IMR-90 (cell line): ENCODE results near the gene PRKD2. TPM values are rescaled to one million over a fixed set of nuclear protein-coding genes. Genes with fewer than 3 reads are reported as not detected.
A peak's percentile ranks its signal among the peaks of the same experiment; 100 is the strongest.

Experiments
- ATAC-seq: fragments of 200-7000 bp; cut with Tn5 transposase; 2 replicates; pipeline ENCODE4 v1.9.1; 2020; ENCODE audit warnings: low read depth, mild to moderate bottlenecking, moderate library complexity
- BruUV-seq: library from RNA; stranded (reverse); fragments of 400-500 nt; replicated peaks from 2 replicates; lab custom pipeline; 2021; lab: Mats Ljungman, UMichigan
- CTCF ChIA-PET: fragments of 300-600 bp; formaldehyde crosslinking; extraction: SDS; loops from one replicate; lab custom pipeline; 2021; ENCODE audit warnings: antibody characterized with exemption; lab: Yijun Ruan, JAX
- POLR2A ChIA-PET: fragments of 300-600 bp; sonication (Branson Sonifier 250); formaldehyde crosslinking; loops from one replicate; lab custom pipeline; 2022; ENCODE audit warnings: antibody characterized with exemption; ENCODE audit not compliant: unreplicated experiment; lab: Charles Lee
- DNase-seq: peaks from one replicate; pipeline ENCODE4 v3.0.0; 2013
- H2AFZ ChIP-seq: replicated peaks from 2 replicates; pipeline ENCODE3; 2013; ENCODE audit warnings: low read length, mild to moderate bottlenecking; ENCODE audit not compliant: poor library complexity
- H2AK5ac ChIP-seq: 2 replicates; pipeline ENCODE4 v1.6.1; 2013; ENCODE audit warnings: low read depth, low read length, inconsistent platforms
- H2AK9ac ChIP-seq: replicated peaks from 2 replicates; pipeline ENCODE3; 2013; ENCODE audit warnings: mild to moderate bottlenecking, low read depth, low read length, moderate library complexity; ENCODE audit not compliant: poor library complexity
- H2BK120ac ChIP-seq: 2 replicates; pipeline ENCODE4 v1.6.1; 2013; ENCODE audit warnings: low read depth, low read length, inconsistent platforms
- H2BK15ac ChIP-seq: 3 replicates; pipeline ENCODE4 v1.6.1; 2013; ENCODE audit warnings: low read depth, low read length, inconsistent platforms
- H2BK20ac ChIP-seq: 2 replicates; pipeline ENCODE4 v1.6.1; 2013; ENCODE audit warnings: low read depth, mild to moderate bottlenecking, inconsistent platforms, low read length, moderate library complexity
- H2BK5ac ChIP-seq: 2 replicates; pipeline ENCODE4 v1.6.1; 2013; ENCODE audit warnings: mild to moderate bottlenecking, low read depth, low read length, inconsistent platforms; ENCODE audit not compliant: poor library complexity, severe bottlenecking
- H3K14ac ChIP-seq: replicated peaks from 2 replicates; pipeline ENCODE4 v1.6.1; 2013; ENCODE audit warnings: low read depth, low read length, inconsistent platforms
- H3K18ac ChIP-seq: 2 replicates; pipeline ENCODE4 v1.6.1; 2013; ENCODE audit warnings: low read depth, low read length, control low read depth
- H3K23ac ChIP-seq: 2 replicates; pipeline ENCODE4 v1.6.1; 2013; ENCODE audit warnings: low read depth, low read length, inconsistent platforms
- H3K27ac ChIP-seq: 2 replicates; pipeline ENCODE4 v1.5.1; 2013; ENCODE audit warnings: mild to moderate bottlenecking, control low read depth, low read length; ENCODE audit not compliant: insufficient read depth
- H3K27me3 ChIP-seq: 2 replicates; pipeline ENCODE4 v1.6.1; 2013; ENCODE audit warnings: low read length; ENCODE audit not compliant: control insufficient read depth, insufficient read depth
- H3K36me3 ChIP-seq: 2 replicates; pipeline ENCODE4 v1.6.1; 2013; ENCODE audit warnings: low read length, mixed read lengths; ENCODE audit not compliant: control insufficient read depth, insufficient read depth
- H3K4ac ChIP-seq: 2 replicates; pipeline ENCODE4 v1.6.1; 2013; ENCODE audit warnings: low read depth, low read length, inconsistent platforms
- H3K4me1 ChIP-seq: 2 replicates; pipeline ENCODE4 v1.6.1; 2013; ENCODE audit warnings: low read length, mixed read lengths; ENCODE audit not compliant: control insufficient read depth, insufficient read depth
- H3K4me2 ChIP-seq: 2 replicates; pipeline ENCODE4 v1.6.1; 2013; ENCODE audit warnings: low read depth, mild to moderate bottlenecking, control low read depth, low read length, moderate library complexity
- H3K4me3 ChIP-seq: 2 replicates; pipeline ENCODE4 v1.5.1; 2013; ENCODE audit warnings: low read depth, mild to moderate bottlenecking, control low read depth, low read length, moderate library complexity; ENCODE audit not compliant: insufficient read depth
- H3K56ac ChIP-seq: 2 replicates; pipeline ENCODE4 v1.6.1; 2013; ENCODE audit warnings: low read length, inconsistent platforms; ENCODE audit not compliant: insufficient read depth; ENCODE audit errors: extremely low read depth
- H3K79me1 ChIP-seq, 2 experiments: 2 replicates each; pipeline ENCODE4 v1.6.1; 2013; ENCODE audit warnings: low read length in 2 of 2, inconsistent platforms in 1 of 2, low read depth in 1 of 2
- H3K9ac ChIP-seq: 2 replicates; pipeline ENCODE4 v1.6.1; 2013; ENCODE audit warnings: low read depth, low read length, control low read depth
- H3K9me1 ChIP-seq: 2 replicates; pipeline ENCODE4 v1.6.1; 2013; ENCODE audit warnings: low read length, inconsistent platforms; ENCODE audit not compliant: insufficient read depth
- H3K9me3 ChIP-seq: 2 replicates; pipeline ENCODE4 v1.6.1; 2013; ENCODE audit warnings: low read length; ENCODE audit not compliant: control insufficient read depth, insufficient read depth
- H4K20me1 ChIP-seq: 2 replicates; pipeline ENCODE4 v1.6.1; 2013; ENCODE audit warnings: low read length, inconsistent platforms; ENCODE audit not compliant: insufficient read depth
- H4K5ac ChIP-seq: 2 replicates; pipeline ENCODE4 v1.6.1; 2013; ENCODE audit warnings: mild to moderate bottlenecking, low read depth, low read length, control low read depth
- H4K8ac ChIP-seq, 2 experiments: 2 replicates each; pipeline ENCODE4 v1.6.1; 2013; ENCODE audit warnings: low read depth in 2 of 2, low read length in 2 of 2, control low read depth in 1 of 2, inconsistent platforms in 1 of 2
- H4K91ac ChIP-seq: 2 replicates; pipeline ENCODE4 v1.6.1; 2013; ENCODE audit warnings: low read depth, low read length, inconsistent platforms; ENCODE audit not compliant: insufficient read depth
- CEBPB ChIP-seq: IDR thresholded peaks from 2 replicates; pipeline ENCODE4 v1.6.1; 2012; ENCODE audit warnings: low read depth, low read length, improper control_type of control experiment
- CHD1 ChIP-seq: IDR thresholded peaks from 2 replicates; pipeline ENCODE4 v1.6.1; 2012; ENCODE audit warnings: low read depth, low read length, improper control_type of control experiment
- FOS ChIP-seq: fragments of 150-350 bp; IDR thresholded peaks from 2 replicates; pipeline ENCODE4 v1.6.1; 2016; ENCODE audit warnings: low read depth, low read length
- MAZ ChIP-seq: IDR thresholded peaks from 2 replicates; pipeline ENCODE4 v1.6.1; 2012; ENCODE audit warnings: low read depth, mild to moderate bottlenecking, low read length, improper control_type of control experiment, moderate library complexity, borderline replicate concordance
- MXI1 ChIP-seq: IDR thresholded peaks from 2 replicates; pipeline ENCODE4 v1.6.1; 2012; ENCODE audit warnings: low read depth, mild to moderate bottlenecking, low read length, moderate library complexity, borderline replicate concordance
- NFE2L2 ChIP-seq: fragments of 150-350 bp; IDR thresholded peaks from 2 replicates; pipeline ENCODE4 v1.6.1; 2016; ENCODE audit warnings: low read depth, mild to moderate bottlenecking, low read length
- POLR2A ChIP-seq: IDR thresholded peaks from 2 replicates; pipeline ENCODE4 v1.6.1; 2012; ENCODE audit warnings: mild to moderate bottlenecking, low read depth, low read length
- RAD21 ChIP-seq: IDR thresholded peaks from 2 replicates; pipeline ENCODE4 v1.6.1; 2012; ENCODE audit warnings: low read length, improper control_type of control experiment
- RCOR1 ChIP-seq: IDR thresholded peaks from 2 replicates; pipeline ENCODE4 v1.6.1; 2012; ENCODE audit warnings: mild to moderate bottlenecking, low read length, improper control_type of control experiment; ENCODE audit not compliant: insufficient replicate concordance
- RFX5 ChIP-seq: IDR thresholded peaks from 2 replicates; pipeline ENCODE4 v1.8.0; 2012; ENCODE audit warnings: low read depth, mild to moderate bottlenecking, low read length, moderate library complexity
- SMC3 ChIP-seq: fragments of 150-350 bp; IDR thresholded peaks from 2 replicates; pipeline ENCODE4 v1.6.1; 2016; ENCODE audit warnings: low read depth, mild to moderate bottlenecking, antibody characterized with exemption, low read length, moderate library complexity
- WGBS, 2 experiments: methylation state at CpG; one replicate each; pipeline versions ENCODE4 v1.1.5 to v1.1.7; 2013; ENCODE audit warnings: missing lambda C conversion rate in 2 of 2; ENCODE audit not compliant: insufficient read length in 1 of 2; ENCODE audit errors: extremely low coverage in 2 of 2; 5-methylcytosine and 5-hydroxymethylcytosine counted together
- dilution Hi-C: fragments of 300-500 bp; cut with HindIII; formaldehyde crosslinking; loops from one replicate; pipeline ENCODE4 v1.14.3; 2018; ENCODE audit warnings: low sequenced_read_pairs; ENCODE audit not compliant: unreplicated experiment
- in situ Hi-C: fragments of 300-500 bp; cut with MboI; formaldehyde crosslinking; loops from 3 replicates; pipeline ENCODE4 v1.14.3; 2019; ENCODE audit warnings: low sequenced_read_pairs, inconsistent platforms, mixed read lengths
- intact Hi-C: fragments of 100-400 bp; cut with micrococcal nuclease; formaldehyde crosslinking; loops from 2 replicates; pipeline ENCODE4 v1.10.0; 2022
- polyA plus RNA-seq, 3 experiments: library from polyadenylated mRNA; depleted of rRNA; stranded (reverse); fragments of >200 nt; gene quantifications; 2 replicates each; pipeline ENCODE4 v1.2.3, GENCODE V29; 2012; ENCODE audit warnings: low replicate concordance in 1 of 3
- total RNA-seq: library from RNA; depleted of rRNA; stranded (reverse); fragments of >200 nt; gene quantifications from 2 replicates; pipeline ENCODE4 v1.2.3, GENCODE V29; 2012
- TF ChIP-seq, protein P1 (sequence below): fragments of 150-350 bp; IDR thresholded peaks from 2 replicates; pipeline ENCODE4 v1.6.1; 2017; ENCODE audit warnings: mild to moderate bottlenecking, antibody characterized with exemption, low read length, low read depth
- TF ChIP-seq, protein P2 (sequence below): fragments of 150-350 bp; IDR thresholded peaks from 2 replicates; pipeline ENCODE4 v1.6.1; 2016; ENCODE audit warnings: low read depth, mild to moderate bottlenecking, low read length, moderate library complexity, borderline replicate concordance

PRKD2 gene
- total and polyA plus RNA-seq, 2 of the 4 experiments (the other 2 are of a cell fraction): 9.9 to 19.6 TPM

DNA sequence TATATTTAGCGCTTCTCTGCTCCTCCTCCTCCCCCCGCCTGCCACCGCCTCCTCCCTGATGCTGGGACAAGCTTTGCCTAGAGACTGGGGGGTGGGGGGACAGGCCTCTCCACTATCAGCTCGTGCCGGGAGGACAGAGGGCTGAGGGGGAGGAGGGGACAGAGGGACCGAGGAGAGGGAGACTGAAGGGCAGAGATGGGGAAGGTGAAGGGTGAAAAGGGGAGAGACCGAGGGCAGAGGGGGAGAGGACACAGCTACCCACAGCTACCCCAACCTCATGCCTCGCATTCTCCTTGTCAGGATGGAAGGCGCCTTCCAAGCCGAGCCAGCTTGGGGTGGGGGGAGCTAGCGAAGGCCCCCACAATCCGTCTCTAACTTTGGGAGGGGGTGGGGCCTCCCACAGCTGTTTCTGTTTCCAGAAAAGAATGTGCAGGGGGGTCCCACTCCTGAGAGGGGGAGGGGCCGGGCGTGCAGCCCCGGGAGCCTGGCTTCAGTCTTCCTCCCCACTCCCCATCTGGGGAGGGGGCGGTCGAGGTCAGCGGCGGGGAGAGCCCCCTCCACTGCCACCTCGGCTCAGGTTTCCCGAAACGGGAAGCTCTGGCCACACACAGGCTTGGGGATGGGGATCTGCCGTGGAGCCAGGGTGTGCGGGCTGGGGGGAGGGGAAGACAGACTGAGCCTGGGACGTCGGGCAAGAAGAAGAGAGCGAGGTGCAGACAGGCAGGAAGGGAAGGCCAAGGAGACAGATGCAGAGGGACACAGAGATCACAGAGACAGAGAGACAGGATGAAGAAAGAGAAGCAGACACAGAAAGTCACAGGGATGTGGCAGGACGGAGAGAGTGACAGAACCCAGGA lies 57.5 kb downstream of the PRKD2 start:
- dilution Hi-C loops (no loop called here), in situ Hi-C loops (loop anchor here (5.0 to 10.0 kb wide), 2 partner anchors 47 to 125 kb away; no protein-coding TSS in a partner anchor), intact Hi-C loops (loop anchor here (5.0 kb wide), 1 partner anchor 117 kb away; no protein-coding TSS in a partner anchor)
- Histone ChIP-seq H4K5ac (peak overlapping the region; percentile 19), H3K23ac (peak overlapping the region; percentile 95), H3K36me3 (no peaks in the 10 kb centered on the region), H3K56ac (no peak overlapping the region), H2AK5ac (peak overlapping the region; percentile 50), H3K9me3 (no peaks in the 10 kb centered on the region), H3K4me3 (peak overlapping the region; percentile 64), H3K4me2 (peak overlapping the region; percentile 83), H3K27ac (peak overlapping the region; percentile 20), H3K14ac (peak overlapping the region; percentile 77), H2BK15ac (peak overlapping the region; percentile 15; the same call in 2 of the 3 replicates), H4K8ac (peak overlapping the region; percentile 46 to 77; a peak in 3 of 4 replicates), H2BK120ac (peak overlapping the region; percentile 44; the same call in 1 of the 2 replicates), H2BK20ac (peak overlapping the region; percentile 81; the same call in 1 of the 2 replicates), H3K79me1 (peaks cover 0 to 14% of the 10 kb centered on the region in 2 experiments; a peak in 1 of 4 replicates), H4K91ac (peak overlapping the region; percentile 60; the same call in 1 of the 2 replicates), H3K4ac (peak overlapping the region; percentile 67), H2AK9ac (peak overlapping the region; percentile 95), H3K4me1 (peaks cover 4% of the 10 kb centered on the region), H2BK5ac (no peak overlapping the region), H2AFZ (peak overlapping the region; percentile 91), H4K20me1 (no peaks in the 10 kb centered on the region), H3K9ac (peak overlapping the region; percentile 58), H3K18ac (peak overlapping the region; percentile 26), H3K27me3 (no peaks in the 10 kb centered on the region; the same call in 1 of the 2 replicates), H3K9me1 (no peaks in the 10 kb centered on the region)
- ChIA-PET CTCF (interaction anchor here (1.5 kb wide), 1 partner anchor 42 kb away, joined by 4 read pairs; no protein-coding TSS in a partner anchor), POLR2A (interaction anchor here (0.7 kb wide), 1 partner anchor 530 kb away, joined by 14 read pairs; no protein-coding TSS in a partner anchor)
- ATAC-seq (no peak), DNase-seq (no peak)
- 0% methylated on average over 4 of the region's 28 CpGs; no CpG with 5 or more reads in 1 of the 2 experiments for WGBS, 2 experiments
- no TSS peak for BruUV-seq
- TF ChIP-seq FOS: no peak
- no peak for TF ChIP-seq RFX5
- TF ChIP-seq CEBPB: no peak
- no peak for TF ChIP-seq CHD1
- TF ChIP-seq, protein P1, sequence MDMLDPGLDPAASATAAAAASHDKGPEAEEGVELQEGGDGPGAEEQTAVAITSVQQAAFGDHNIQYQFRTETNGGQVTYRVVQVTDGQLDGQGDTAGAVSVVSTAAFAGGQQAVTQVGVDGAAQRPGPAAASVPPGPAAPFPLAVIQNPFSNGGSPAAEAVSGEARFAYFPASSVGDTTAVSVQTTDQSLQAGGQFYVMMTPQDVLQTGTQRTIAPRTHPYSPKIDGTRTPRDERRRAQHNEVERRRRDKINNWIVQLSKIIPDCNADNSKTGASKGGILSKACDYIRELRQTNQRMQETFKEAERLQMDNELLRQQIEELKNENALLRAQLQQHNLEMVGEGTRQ: no peak
- no peak for TF ChIP-seq MAZ
- TF ChIP-seq SMC3: no peak
- no peak for TF ChIP-seq NFE2L2
- TF ChIP-seq MXI1: no peak
- TF ChIP-seq, protein P2, sequence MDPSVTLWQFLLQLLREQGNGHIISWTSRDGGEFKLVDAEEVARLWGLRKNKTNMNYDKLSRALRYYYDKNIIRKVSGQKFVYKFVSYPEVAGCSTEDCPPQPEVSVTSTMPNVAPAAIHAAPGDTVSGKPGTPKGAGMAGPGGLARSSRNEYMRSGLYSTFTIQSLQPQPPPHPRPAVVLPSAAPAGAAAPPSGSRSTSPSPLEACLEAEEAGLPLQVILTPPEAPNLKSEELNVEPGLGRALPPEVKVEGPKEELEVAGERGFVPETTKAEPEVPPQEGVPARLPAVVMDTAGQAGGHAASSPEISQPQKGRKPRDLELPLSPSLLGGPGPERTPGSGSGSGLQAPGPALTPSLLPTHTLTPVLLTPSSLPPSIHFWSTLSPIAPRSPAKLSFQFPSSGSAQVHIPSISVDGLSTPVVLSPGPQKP: no peak
- no peak for TF ChIP-seq RAD21
- TF ChIP-seq POLR2A: no peak
- TF ChIP-seq RCOR1: no peak
